HG02840 (cell line): ENCODE measurements around the gene RGS5.

Experiments
- ATAC-seq: cut with Tn5 transposase; IDR thresholded peaks from one replicate; pipeline ENCODE4 v1.9.1; 2021; ENCODE audit warnings: mild to moderate bottlenecking, moderate library complexity, moderate number of reproducible peaks; ENCODE audit not compliant: unreplicated experiment, low FRiP score

RGS5 gene

DNA sequence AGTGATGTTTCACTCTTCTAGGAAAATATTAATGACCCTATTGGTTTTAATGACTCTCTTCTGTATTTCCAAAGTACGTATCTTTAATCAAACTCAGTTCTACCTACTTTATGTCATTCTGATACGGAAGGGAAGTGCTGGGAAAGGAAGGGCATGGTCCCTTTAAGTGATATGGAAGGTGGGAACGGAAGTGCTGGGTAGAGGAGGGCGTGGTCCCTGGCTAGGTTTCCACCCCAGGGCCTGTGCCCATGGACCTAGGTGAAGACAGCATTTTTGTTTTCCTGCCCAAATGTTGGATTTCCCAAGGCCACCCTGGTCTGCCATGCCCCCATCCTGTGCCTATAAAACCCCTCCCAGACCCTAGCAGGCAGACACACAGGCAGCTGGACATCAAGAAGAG is 109.5 kb downstream of the RGS5 start:
- ATAC-seq: no peak
